ENCODE results near the gene CD207. TPM values are rescaled to one million over a fixed set of nuclear protein-coding genes. Genes with fewer than 3 reads are reported as not detected.

CD207 gene
- not detected in 2 replicates for total RNA-seq

GRCh38 chr2:70835643-70836042 is at the start of gene CD207:
TSS of gene CD207 (minus strand) at chr2:70835816. CDS start at chr2:70835776, 40 bp downstream.

GRCh38 chr2:70820499-70820898 is 15.1 kb downstream of the CD207 start, which contains the start of gene CLEC4F:
TSS of gene CLEC4F (minus strand) at chr2:70820599. CDS start at chr2:70820523, 76 bp downstream.

GRCh38 chr2:70790136-70790828 is 45.3 kb downstream of the CD207 start, which contains the start of gene FIGLA:
TSS of gene FIGLA (minus strand) at chr2:70790643. CDS start at chr2:70790638, 5 bp downstream.

Other genes starting within 250 kb of the CD207 start
- gene ADD2, start 67.6 kb downstream of the CD207 start, total RNA-seq = 14.3 and 15.4 TPM in 2 replicates
- not detected in 2 replicates for gene FIGLA, start 45.2 kb downstream of the CD207 start, total RNA-seq
- gene CLEC4F, start 15.2 kb downstream of the CD207 start, total RNA-seq = 0.10 TPM in 1 of 2 replicates, not detected in the other
- 1.5 and 2.5 TPM in 2 replicates for gene VAX2, start 64.8 kb upstream of the CD207 start, total RNA-seq
- 5.8 TPM in 1 of 2 replicates, not detected in the other for gene ATP6V1B1, start 100.1 kb upstream of the CD207 start, total RNA-seq
- 0.73 and 0.79 TPM in 2 replicates for gene ANKRD53, start 142.8 kb upstream of the CD207 start, total RNA-seq
- gene TEX261, start 159.1 kb upstream of the CD207 start, total RNA-seq = 46.4 and 64.4 TPM in 2 replicates
- 132 and 137 TPM in 2 replicates for gene NAGK, start 232.8 kb upstream of the CD207 start, total RNA-seq

Measured in mammary microvascular endothelial cell (primary cell).